ENCODE data around the gene ARL11.

GRCh38 chr13:49646688-49647087, 18.4 kb downstream of the ARL11 start:
- no peak for TF ChIP-seq ELF4 (IDR thresholded peaks at IDR 0.05)
- TF ChIP-seq FOXM1 (IDR thresholded peaks at IDR 0.05; ENCODE audit: borderline replicate concordance) = no peak
- TF ChIP-seq TARDBP (IDR thresholded peaks at IDR 0.05) = no peak
- TF ChIP-seq LEF1 (IDR thresholded peaks at IDR 0.05; ENCODE audit: borderline replicate concordance) = no peak
- TF ChIP-seq SP1 (IDR thresholded peaks at IDR 0.05) = no peak
- TF ChIP-seq HDGF (IDR thresholded peaks at IDR 0.05; ENCODE audit: borderline replicate concordance) = no peak
- TF ChIP-seq ZNF384 (IDR thresholded peaks at IDR 0.05) = no peak
- no peak for TF ChIP-seq L3MBTL2 (conservative IDR thresholded peaks at IDR 0.05)
- TF ChIP-seq NFRKB (IDR thresholded peaks at IDR 0.05) = no peak
- TF ChIP-seq SUZ12 (IDR thresholded peaks at IDR 0.05) = no peak
- no peak for TF ChIP-seq BHLHE40 (IDR thresholded peaks at IDR 0.05; ENCODE audit: borderline replicate concordance)
- TF ChIP-seq FOXA1 (IDR thresholded peaks at IDR 0.05) = no peak
- no peak for TF ChIP-seq FOXK2 (IDR thresholded peaks at IDR 0.05)
